OCI-M1 (cell line): ENCODE data around the gene TM9SF1.
A peak's percentile ranks its signal among the peaks of the same experiment; 100 is the strongest.

Experiments used
- DNase-seq: peaks from one replicate; lab custom pipeline; 2025; lab: John Stamatoyannopoulos, UW

TM9SF1 gene

DNA sequence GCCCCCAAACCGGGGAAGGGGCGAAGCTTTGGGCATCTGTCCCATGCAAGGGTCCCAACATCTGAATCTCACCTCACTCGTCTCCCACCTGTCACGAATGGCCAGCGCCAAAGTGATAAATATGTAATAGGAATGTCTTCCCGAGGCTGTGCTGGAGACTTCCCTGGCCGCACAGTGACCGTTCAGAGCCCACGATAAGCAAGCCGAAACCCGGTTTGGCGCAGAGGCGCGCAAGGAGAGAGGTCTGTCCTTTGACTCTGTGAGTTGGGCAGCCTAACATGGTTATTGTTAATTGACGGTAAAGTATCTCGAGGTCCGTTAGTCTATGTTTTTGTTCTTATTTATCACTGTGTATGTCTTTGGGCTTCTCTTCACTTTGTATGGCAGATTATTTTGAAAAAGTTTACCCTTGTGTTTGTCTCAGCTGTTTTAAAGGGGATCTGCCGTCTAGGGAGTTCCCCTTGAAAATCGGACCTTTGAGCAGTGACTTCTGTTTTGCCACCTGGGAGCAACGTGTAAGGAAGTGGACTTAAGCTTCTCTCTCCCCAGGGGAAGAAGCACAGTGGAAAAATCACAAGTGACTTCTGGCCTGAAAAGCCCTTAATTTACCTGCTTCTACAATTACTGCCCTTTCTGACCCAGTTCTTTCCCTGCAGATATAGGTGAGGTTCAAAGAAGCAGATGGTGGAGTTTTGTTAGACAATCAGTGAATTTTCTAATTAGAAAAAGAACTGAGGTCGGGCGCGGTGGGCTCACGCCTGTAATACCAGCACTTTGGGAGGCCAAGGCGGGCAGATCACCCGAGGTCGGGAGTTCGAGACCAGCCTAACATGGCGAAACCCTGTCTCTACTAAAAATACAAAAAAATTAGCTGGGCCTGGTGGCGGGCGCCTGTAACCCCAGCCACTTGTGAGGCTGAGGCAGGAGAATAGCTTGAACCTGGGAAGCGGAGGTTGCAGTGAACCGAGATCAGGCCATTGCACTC is 1.1 kb upstream of the TM9SF1 start:
- peak; percentile 52 for DNase-seq

DNA sequence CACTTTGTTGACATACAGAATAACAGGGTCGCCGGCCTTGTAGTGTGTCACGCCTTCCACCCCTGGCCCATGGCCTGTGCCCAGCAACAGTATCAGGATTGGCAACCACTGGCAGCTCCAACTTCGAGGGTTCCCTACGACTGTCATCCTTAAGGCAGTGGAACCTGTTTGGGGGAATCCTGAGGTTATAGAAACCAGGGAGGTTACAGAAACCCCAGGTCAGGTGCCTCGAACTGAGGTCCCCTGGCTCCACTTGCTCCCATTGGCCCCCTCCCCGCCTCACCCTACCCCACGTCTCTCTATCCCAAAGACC is 412 bp downstream of the TM9SF1 start:
- DNase-seq = no peak

DNA sequence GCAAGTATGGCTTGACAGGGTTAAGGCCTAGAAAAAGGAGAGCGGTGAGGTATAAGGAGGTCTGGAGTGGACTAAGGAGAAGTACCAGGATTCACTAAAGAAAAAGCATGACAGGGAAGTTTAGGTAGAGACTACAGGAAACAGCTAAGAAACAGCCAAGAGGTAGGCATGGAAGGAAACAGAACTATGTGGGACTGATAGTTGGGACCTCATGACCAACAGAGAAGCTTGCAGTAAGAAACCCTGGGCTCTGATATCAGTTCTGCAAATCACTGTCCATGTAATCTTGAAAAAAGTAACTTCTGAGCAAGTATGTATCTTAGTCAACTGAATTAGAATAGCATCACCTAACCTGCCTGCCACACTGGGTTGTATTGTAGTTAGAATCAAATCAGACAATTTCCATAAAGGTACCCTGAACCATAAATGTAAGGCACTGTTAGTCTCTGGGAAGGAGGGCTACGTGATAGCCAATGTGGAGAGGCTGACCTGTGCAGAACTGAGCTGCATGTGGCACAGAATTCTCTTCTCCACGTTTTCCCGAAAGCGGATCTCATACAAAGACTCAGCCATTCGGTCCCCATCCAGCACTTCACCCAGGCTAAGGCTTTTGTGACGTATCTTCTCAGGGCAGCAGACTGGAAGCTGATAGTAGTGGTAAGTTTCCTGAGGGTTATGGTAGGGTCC is 912 bp downstream of the TM9SF1 start:
- no peak for DNase-seq

DNA sequence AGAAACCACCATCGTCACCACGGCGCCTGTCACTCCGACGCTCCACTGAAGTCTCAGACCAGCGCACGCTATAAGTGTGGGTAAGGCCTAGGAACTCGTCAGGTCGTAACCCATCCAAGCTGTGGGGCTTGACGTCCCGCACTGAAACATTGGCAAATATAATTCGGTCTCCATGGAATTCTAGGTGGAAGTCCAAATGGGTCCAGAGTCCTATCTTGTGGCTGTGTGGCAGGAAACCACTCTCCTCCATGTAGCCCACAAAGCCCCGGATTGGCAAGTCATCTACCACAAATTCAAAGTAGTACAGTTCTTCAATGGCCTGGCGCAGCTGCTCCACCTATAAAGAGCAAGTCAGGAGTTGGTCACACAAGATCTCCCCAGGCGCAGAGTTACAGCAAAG is 2.3 kb downstream of the TM9SF1 start:
- no peak for DNase-seq

DNA sequence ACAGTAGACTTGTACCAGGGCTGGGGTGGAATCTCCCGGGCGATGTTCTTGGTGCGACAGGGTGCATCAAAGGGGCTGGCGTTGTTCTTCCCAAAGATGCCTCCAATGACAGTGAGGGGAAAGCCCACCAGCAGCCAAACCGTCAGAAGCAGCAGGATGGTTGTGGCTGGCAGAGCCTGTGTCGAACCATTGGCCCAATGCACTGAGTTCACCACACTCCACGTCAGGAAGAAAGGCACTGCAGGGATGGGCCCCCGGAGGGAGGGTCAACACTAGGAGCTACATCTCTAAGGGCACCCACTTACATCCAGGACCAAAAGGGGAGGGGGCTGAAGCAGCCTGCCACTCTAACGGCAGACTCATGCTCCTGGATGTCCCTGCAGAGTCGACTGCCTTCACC is 4.8 kb downstream of the TM9SF1 start:
- DNase-seq = no peak

DNA sequence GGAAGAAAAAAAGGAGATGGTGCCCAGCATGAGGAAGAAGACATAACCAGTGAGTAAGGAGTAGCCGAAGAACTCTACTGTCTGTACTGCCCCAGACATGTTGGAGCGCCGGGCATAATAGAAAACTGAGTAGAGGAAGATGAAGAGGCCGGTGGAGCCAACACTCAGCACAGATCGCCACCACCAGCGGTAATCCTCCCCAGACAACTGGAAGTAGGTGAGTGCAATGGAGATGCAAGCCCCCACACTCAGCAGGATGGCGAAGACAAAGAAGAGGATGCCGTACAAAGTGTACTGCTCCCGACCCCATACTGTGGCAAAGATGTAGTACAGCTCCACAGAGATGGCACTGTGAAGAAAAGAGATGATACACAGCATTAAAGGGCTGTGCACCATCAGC is 5.8 kb downstream of the TM9SF1 start:
- no peak for DNase-seq

DNA sequence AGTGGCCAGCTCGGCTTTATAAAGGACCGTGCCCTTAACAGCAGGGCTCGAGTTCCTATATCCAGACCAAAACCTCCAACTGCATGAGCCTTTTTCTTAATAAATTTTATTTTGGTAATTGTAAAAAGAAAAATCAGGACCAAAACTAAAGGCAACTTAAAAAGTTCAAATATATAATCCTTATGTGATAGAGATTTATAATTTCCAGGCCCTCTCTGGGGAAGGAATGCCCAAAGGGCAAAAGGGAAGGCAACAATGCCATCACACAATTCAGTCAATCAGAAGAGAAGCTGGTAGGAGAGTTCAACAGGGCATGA is 6.2 kb downstream of the TM9SF1 start:
- no peak for DNase-seq

DNA sequence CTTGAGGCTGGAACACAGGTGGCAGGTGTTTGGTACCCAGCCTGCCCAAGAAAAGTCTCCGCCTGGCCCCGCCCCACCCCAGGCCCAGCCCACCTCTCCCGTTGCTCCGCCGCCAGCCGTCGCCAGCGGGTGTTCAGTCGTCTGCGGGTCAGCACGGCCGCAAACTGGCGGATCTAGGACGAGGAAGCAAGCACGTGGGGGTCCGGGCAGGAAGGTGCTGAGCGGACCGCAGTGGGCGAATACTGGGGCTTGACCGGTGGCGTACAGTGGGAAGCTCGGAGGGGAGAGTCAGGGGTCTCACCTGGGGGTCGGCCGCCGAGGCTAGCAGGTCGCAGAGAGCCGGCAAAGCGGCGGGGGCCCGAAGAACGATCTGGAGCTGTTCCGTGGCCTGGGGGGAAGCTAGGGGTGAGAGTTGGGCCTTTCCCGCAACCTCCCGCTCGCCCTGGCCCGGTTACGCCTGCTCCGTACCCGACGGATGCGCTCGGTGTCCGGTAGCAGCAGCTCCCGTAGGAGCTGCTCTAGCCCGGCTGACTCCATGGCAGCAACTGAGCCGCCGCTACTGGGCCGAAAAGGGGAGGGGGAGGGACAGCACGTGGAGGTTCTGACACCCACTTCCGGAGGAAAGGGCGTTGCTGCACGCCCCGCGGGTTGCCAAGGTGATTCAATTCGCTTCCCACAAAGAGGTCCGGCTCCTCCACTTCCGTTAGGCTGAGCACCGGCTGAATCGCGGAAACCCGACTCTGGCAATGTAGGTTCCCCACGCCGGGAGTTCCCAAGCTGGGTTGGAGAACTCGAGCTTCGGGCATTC is 6.8 kb downstream of the TM9SF1 start, which contains the start of gene IPO4:
TSS of gene IPO4 (minus strand) at position 566 of the 808 bp plus-strand sequence. CDS start at position 537, 29 bp downstream.
- peak; percentile 96 for DNase-seq

DNA sequence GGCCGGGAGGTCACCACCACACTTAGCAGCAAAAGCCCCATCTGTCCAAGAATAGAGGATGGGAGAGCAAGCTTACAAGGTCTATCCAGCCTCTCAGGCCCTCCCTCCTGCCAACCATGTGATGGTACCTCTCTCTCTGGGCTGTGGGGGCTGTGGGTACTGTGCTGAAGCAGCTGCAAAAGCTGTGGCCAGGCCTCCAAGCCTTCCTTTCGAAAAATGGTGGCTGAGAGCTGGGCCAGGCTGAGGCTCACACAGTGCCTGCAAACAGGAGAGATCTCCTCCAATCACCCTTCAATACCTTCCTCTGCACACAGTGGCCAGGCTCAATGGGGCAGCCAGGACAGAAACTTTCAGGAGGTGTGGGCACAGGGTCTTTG is 7.7 kb downstream of the TM9SF1 start:
- no peak for DNase-seq

DNA sequence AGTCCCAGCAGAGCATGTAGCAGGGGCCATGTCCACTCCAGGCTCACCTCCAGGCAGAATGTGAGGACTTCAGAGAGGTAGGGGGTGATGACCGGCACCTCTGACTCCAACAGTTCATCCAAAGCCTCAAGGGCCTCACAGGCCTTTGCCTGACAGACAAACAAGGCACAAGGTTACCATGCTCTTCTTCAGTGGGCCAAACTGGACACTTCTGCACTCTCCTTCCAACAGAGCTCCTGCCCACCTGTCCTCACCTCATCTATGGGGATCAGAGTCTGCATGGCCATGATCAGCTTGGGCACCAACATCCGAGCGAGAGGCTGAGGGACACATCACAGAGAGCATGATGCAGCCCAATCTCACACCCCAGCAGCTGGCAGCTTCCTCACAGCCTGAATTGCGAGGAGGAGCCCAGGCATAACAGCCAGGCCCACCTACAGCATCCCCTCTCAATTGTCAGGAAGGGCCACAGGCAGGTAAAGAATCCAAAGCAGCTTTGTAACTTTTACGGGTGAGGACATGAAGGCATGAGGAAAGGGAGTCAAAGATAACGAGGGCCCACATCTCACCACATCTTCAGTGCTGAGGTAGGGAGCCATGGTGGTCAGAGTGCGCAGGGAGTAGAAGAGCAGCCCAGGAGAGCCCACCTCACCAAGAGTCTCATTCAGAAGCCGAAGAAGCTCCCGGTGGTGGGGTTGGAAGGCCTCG is 8.3 kb downstream of the TM9SF1 start:
- DNase-seq = no peak

DNA sequence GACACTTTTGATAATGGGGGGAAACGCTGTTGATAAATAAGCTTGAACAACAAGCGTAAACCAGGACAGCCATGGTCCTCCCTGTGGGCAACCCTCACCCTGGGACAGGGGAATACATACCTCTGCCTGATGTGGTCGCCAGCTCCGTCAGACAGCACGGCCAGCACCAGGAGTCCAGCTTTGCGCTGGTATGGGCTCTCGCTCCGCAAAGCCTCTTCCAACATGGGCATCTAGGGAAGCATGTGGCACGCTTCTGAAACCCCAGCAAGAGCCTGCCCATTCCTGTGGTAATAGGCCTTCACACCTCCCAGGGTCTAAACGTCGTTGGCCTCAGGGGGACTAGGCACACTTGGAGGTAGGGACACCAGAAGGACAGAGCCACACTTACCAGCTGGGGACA is 9.5 kb downstream of the TM9SF1 start:
- DNase-seq = no peak

DNA sequence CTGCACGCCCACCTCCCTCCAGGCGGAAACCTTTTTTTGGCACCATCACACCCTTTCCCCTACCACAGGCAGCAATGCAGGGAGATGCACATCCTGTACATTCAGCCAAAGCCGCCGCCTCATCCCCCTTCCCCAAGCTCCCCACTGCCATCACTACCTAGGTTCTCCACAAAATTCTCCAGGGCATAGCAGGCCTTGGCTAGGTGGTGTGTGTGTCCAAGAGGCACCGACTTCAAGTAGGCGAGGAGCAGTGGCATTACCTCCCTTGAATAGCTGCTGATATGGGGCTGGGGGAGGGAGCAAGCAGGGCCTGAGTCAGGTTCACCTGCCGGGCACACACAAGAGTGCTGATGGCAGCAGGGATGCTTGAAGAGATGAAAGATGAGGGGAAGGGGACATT is 10.2 kb downstream of the TM9SF1 start:
- DNase-seq = no peak

DNA sequence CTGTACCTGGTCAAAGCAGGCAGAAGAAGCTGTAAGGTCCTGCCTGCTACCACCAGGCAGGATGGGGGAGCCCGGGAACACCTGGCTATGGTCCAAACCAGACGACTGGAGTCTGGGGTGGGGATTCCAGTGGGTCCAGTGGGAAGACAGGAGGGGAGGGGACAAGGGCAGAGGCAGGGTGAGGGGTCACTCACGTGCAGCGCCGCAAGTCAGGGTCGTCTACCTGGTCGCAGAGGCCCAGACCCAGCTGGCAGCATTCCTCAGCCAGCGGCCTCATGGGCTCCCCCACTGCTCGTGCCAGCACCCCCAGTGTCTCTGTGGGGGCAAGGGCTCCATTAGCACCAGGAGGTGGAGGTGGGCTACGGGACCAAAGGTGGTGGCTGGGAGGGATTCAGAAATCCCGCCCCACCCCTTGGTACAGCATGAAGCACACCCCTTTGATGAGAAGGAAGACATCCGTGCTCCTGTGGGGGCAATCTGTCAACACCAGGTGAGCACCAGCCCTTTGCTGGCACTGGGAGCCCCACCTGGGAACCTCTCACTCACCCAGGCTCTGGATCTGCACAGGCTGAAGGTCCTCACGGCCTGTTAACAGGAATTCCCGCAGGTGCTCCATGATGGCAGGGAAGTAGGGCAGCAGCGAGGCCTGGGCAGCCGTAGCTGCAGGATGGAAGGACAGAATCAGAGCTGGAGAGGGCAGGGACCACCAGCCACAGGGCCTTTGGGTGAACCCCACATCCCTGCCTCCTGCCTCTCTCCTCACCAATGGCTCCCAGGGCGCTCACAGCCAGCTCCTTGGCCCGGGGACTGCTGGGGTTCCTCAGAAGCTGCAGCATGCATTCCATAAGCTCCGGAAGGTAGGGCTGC is 10.9 kb downstream of the TM9SF1 start:
- DNase-seq = no peak

DNA sequence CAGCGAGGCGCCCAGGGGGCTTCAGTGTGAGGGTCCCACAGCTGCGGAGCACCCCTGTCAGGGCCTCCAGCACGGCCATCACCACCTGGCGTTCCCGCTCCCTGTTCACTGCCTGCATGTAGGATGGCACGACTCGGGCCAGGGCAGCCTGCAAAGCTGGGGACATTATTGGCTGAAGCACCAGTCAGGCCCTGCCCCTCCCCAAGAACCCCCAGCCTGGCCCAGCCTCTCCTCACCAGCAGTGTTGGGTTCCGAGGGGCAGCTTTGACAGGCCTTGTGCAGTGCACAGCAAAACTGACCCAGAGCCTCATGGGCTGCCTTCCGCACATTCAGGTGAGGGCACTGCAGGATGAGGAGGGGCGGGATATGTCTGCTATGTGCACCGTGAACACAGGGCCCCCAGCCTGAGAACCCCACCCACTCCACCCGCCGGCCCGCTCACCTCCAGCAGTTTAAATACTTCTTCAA is 12.2 kb downstream of the TM9SF1 start:
- DNase-seq = no peak

DNA sequence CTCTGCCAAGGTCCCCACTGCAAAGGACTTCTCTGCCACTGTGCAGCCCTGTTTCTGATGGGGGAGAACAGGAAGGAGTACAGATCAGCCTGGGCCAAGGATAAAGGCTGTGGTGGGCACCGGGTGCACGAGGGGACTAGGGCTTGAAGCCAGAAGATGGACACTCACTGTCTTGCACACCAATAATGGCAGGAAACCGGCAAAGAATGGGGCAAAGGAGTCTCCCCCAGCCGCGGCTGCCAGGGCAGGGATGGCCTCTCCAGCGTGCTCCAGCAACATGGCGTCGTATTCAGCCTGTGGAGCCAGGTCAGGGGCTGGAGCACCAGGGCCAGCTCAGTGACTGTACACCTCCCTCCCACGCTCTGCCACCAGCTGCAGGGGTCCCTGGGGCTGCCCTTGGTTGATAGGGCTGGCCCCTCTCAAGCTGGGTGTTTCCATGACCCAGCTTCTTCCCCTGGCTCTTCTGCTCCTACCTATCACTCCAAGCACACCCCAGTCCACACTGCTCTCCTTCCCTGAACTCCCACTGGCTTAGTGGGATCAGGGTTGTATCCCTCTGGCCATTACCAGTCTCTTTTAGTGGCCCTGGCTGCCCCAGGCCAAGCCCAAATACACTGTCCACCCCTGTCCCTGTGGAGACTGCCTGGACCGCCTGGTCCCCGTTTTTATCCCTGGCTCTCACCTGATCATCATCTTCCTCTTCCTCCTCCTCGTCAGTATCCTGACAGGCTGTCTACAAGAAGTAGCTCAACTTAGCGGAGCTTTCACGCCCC is 12.9 kb downstream of the TM9SF1 start:
- DNase-seq = no peak

DNA sequence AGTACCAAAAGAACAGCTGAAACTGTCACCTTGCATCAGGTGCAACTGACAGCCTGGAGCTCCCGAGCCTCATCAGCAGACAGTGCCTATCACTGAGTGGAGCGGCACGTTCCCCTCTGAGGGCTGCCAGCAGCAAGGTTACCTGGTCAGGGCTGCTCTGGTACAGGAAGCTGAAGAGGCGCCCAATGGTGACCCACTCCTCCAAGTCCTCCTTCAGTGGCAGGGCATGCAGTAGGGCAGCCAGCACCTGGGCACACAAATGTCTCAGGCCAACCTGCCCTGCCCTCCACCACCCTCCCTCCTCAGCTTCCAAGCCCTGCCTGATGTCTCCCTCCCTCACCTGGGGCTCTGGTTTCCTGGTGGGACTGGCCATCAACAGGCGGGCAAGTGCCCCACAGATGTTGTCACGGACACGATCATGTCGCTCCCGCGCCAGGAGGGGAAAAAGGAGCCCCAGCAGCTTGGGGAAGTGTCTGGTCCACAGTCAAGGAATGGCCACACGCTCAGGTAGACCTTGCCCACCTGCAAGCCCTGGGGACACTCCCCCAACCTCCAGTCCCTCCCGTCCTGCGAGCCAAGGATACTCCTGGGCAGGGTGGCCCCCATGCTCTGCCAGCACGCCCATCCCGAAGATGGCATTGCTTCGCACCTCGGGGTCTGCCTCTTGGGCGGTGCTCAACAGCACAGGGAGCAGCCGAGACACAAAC is 13.7 kb downstream of the TM9SF1 start:
- DNase-seq = no peak

DNA sequence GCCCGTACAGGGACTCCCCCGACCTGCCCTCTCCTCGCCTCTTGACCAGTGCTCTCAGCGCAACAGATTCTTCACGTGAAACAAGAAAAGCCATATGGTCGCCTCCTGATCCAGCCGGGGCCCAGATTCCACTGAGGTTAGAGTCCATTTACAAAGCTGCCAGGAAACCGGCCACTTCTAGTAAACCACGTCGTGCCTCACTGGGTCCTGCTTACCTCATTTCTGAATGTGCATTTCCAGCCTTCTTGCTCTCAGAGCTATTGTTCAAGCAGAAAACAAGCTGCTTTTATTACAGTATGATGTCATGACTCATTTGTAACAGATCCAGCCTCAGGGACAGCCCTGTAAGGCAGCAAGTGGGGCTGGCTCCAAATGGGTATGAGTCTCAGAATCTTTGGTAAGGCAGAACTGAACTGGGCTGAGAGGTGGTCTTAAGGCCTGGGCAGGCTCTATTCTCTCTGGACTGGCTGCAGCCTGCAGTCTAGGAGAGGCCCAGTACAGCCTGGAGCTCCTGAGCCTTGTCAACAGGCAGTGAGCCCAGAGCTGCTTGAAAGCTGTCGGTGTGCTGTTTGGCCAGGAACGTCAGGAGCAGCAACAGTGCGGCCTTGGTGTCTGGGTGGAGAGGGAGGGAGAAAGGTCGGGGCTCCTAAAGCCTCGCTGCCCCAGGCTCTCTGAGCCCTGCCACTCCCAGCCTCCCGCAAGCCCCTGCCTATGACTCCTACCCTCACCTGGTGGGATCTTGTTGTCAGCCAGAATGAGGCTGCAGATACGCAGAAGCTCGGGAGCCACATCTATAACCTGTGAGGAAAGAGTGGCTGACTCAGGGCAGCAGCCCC is 15.1 kb downstream of the TM9SF1 start:
- DNase-seq = no peak

DNA sequence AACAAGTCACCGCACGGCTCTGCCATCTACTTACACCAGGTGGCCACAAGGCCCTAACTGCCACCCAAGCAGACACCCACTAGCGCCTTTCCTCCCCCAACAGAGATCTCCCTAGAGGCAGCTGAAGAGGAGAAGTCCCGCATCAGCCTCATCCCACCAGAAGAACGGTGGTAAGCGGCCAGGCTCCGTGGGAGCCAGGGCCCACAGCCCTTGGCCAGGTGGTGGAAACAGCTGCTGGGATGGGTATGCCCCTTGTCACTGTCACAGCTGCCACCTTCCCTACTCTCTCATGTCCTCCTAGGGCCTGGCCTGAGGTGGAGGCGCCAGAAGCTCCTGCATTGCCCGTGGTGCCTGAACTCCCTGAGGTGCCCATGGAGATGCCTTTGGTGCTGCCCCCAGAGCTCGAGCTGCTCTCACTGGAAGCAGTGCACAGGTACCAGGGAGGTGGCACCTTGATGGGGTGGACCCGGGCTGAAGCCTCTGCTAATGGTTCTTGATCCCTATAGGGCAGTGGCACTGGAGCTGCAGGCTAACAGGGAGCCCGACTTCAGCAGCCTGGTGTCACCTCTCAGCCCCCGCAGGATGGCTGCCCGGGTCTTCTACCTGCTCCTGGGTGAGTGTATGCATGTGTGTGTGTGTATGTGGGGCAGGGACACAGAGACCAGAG is 15.8 kb downstream of the TM9SF1 start:
- no peak for DNase-seq
